Ovary (tissue), 9 donors: ENCODE measurements around the gene BTBD9. TPM values are rescaled to one million over a fixed set of nuclear protein-coding genes. Genes with fewer than 3 reads are reported as not detected.

Source experiments
- DNase-seq, 5 donors: peaks; one replicate each; pipeline ENCODE4 v3.0.0-alpha.2; 2019 to 2020
- H3K27ac ChIP-seq, 2 donors: fragments of 200-600 bp; one replicate each; pipeline versions ENCODE4 v1.5.1 to v1.8.0; 2019 to 2022
- H3K27me3 ChIP-seq: fragments of 200-600 bp; one replicate; pipeline ENCODE4 v1.8.0; 2022
- H3K36me3 ChIP-seq: fragments of 200-600 bp; sonication (generic); one replicate; pipeline ENCODE4 v1.5.1; 2019
- H3K4me1 ChIP-seq: one replicate; pipeline ENCODE4 v1.8.1; 2013; ENCODE audit warnings: mild to moderate bottlenecking, moderate library complexity; ENCODE audit not compliant: insufficient read depth
- H3K4me3 ChIP-seq: fragments of 200-600 bp; sonication (generic); one replicate; pipeline ENCODE4 v1.5.1; 2017
- H3K9me3 ChIP-seq, 2 donors: fragments of 200-600 bp in 1 of 2; sonication (generic) in 1 of 2; one replicate each; pipeline versions ENCODE4 v1.5.1 to v1.8.1; 2013 to 2019; ENCODE audit warnings: mild to moderate bottlenecking in 1 of 2, moderate library complexity in 1 of 2
- EP300 ChIP-seq: sonication (generic); formaldehyde crosslinking; IDR thresholded peaks from one replicate; pipeline ENCODE4 v1.6.1; 2017; ENCODE audit warnings: antibody characterized with exemption
- POLR2A ChIP-seq: fragments of 450-650 bp; IDR thresholded peaks from one replicate; pipeline ENCODE4 v1.6.1; 2017; ENCODE audit warnings: antibody characterized with exemption, mild to moderate bottlenecking, moderate library complexity
- WGBS, 3 donors: extraction: QIAGEN DNeasy Blood & Tissue Kit in 1 of 3; methylation state at CpG; one replicate each; pipeline versions ENCODE4 v1.1.5 to v1.1.7; 2013 to 2017; 5-methylcytosine and 5-hydroxymethylcytosine counted together
- intact Hi-C, 4 donors: fragments of 100-400 bp; cut with DNase I; formaldehyde crosslinking; loops; one replicate each; pipeline versions ENCODE4 v1.11.0 to v1.15.1; 2022 to 2023
- polyA plus RNA-seq, 2 donors: library from polyadenylated mRNA; stranded (reverse); fragments of 200-250 nt in 1 of 2; fragments of 350-450 nt in 1 of 2; fragmentation: Illumina TruSeq in 1 of 2; extraction: RNeasy Lipid Tissue Mini Kit (QIAGEN cat#74804) in 1 of 2; gene quantifications; one replicate each; pipeline ENCODE4 v1.2.3, GENCODE V29; 2013 to 2014
- total RNA-seq, 7 donors: library from RNA; depleted of rRNA in 2 of 7; stranded (reverse); fragments of >200 nt in 2 of 7; fragmentation: NEBNext Ultra II Directional in 3 of 7; extraction: Animal tissue kit (Norgen Biotek cat#: 25700) in 3 of 7; gene quantifications; one replicate each; pipeline versions ENCODE4 v1.1.0 to v1.2.4, GENCODE V29; 2016 to 2023
- TF ChIP-seq, protein P1 (sequence below), 3 donors: fragments of 450-650 bp in 2 of 3; fragments of 200-600 bp in 1 of 3; IDR thresholded peaks; one replicate each; pipeline versions ENCODE4 v1.5.1 to v1.8.0; 2016 to 2022; ENCODE audit warnings: antibody characterized with exemption in 3 of 3, mild to moderate bottlenecking in 1 of 3
- donor health status: DM: no; HTN: no; CAD: no; lungs with moderate emphysema.
- donor health status: DM: no; HTN: no; CAD: no.
- donor health status: Bipolar disorder and iron deficiency.
- donor health status: DM: yes; HTN: yes; CAD: no.
- donor health status: DM: no; HTN: no; CAD: no.
- donor health status: DM: yes; HTN: yes; CAD: no.

BTBD9 gene
- total and polyA plus RNA-seq, 9 donors: 7.2 to 28.8 (median 21.0) TPM

DNA sequence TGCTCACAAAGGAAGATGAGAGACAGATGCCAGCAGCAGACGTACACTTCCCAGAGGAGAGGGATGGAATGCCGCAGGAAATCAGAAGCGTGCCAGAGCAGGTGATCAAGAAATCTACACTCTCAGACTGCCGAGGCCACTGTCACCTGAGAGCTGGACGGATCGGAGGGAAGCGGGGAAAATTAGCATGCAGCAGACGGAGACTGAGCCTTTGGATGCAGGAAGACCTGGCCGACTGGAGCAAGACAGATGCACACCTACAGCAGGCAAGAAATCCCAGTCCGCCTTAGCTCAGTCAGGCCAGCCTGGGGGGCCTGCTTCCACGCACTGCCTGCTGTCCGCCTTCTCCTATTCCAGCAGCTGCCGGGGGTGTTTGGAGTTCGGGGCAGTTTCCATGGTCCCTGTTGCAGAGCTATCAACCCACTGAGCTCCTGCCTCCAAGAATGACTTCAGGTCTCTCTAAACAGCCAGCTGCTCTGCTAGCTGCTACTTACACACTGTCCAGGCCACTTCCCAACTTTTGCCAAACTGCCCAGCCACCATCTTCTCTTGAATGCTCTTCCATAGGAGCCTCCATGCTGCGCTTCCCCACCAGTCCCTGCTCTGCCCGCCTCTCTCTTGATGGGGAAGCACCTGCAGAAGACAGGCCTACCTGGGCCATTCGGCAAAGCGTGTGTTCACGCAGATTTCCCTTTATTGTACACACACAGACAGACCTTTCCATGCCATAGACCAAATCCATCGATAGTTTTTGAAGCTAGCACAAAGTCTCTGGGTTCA is 451.7 kb downstream of the BTBD9 start:
- no peak for TF ChIP-seq EP300
- no peak for TF ChIP-seq POLR2A
- TF ChIP-seq, protein P1, sequence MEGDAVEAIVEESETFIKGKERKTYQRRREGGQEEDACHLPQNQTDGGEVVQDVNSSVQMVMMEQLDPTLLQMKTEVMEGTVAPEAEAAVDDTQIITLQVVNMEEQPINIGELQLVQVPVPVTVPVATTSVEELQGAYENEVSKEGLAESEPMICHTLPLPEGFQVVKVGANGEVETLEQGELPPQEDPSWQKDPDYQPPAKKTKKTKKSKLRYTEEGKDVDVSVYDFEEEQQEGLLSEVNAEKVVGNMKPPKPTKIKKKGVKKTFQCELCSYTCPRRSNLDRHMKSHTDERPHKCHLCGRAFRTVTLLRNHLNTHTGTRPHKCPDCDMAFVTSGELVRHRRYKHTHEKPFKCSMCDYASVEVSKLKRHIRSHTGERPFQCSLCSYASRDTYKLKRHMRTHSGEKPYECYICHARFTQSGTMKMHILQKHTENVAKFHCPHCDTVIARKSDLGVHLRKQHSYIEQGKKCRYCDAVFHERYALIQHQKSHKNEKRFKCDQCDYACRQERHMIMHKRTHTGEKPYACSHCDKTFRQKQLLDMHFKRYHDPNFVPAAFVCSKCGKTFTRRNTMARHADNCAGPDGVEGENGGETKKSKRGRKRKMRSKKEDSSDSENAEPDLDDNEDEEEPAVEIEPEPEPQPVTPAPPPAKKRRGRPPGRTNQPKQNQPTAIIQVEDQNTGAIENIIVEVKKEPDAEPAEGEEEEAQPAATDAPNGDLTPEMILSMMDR (IDR thresholded peaks at IDR 0.05): no peak
- intact Hi-C loops: no loop called here
- Histone ChIP-seq H3K9me3 (no peaks in the 10 kb centered on the region), H3K4me1 (no peaks in the 10 kb centered on the region), H3K4me3 (no peak overlapping the region), H3K27me3 (no peaks in the 10 kb centered on the region), H3K36me3 (no peaks in the 10 kb centered on the region), H3K27ac (no peak overlapping the region)
- WGBS, 3 donors: 90 to 93% (median 93%) methylated on average over 20 of the region's 20 CpGs
- DNase-seq: no peak

DNA sequence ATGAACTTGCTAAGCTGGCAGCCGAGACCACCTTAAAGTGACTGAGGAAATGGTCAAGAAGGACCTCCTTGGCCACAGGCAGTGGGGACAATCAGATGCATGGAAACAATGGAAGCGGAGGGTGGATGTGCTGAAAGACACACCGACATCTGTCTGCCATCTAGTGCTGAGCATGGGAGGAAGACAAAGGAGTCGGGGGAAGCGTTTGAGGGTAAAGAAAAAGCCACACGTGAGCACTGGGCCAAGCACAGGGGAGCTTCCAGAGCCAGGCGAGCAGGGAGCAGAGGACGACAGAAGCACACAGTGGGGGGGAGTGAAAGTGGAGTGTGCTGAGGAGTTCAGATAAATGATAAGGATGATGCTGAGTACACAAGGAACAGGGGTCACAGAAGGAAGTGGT is 452.4 kb downstream of the BTBD9 start:
- Histone ChIP-seq H3K36me3 (no peaks in the 10 kb centered on the region), H3K9me3 (no peaks in the 10 kb centered on the region), H3K27me3 (no peaks in the 10 kb centered on the region), H3K27ac (no peak overlapping the region), H3K4me1 (no peaks in the 10 kb centered on the region), H3K4me3 (no peak overlapping the region)
- WGBS, 3 donors: 70 to 76% (median 72%) methylated on average over 8 of the region's 8 CpGs
- TF ChIP-seq, protein P1 (IDR thresholded peaks at IDR 0.05): no peak
- TF ChIP-seq POLR2A (no peak), EP300 (no peak)
- DNase-seq: no peak
- intact Hi-C loops: no loop called here

DNA sequence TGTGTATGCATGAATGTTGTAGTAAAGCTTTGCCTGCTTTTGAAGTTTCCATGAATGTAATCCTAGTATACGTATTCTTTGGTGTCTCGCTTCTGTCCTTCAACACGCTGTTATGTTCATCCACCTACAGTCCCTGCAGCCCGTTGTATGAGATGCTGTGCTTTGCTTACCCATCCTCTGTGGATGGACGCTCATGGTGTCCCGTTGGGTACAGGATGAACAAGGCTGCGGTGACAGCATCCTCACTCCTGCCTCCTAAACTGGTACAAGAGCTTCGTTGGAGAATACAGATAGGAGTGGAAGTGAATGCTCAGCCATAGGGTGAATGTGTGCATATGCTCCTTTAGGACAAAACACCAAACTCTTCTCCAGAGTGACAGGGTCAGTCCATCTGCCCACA is 454.0 kb downstream of the BTBD9 start:
- intact Hi-C loops: no loop called here
- no peaks in the 10 kb centered on the region for H3K27me3 ChIP-seq
- TF ChIP-seq, protein P1 (IDR thresholded peaks at IDR 0.05): no peak
- TF ChIP-seq POLR2A (no peak), EP300 (no peak)
- H3K36me3 ChIP-seq: no peaks in the 10 kb centered on the region
- no peak overlapping the region for H3K4me3 ChIP-seq
- no peaks in the 10 kb centered on the region for H3K4me1 ChIP-seq
- no peaks in the 10 kb centered on the region for H3K9me3 ChIP-seq
- DNase-seq: no peak
- WGBS, 3 donors: 93 to 97% (median 94%) methylated on average over 8 of the region's 8 CpGs
- no peak overlapping the region for H3K27ac ChIP-seq

DNA sequence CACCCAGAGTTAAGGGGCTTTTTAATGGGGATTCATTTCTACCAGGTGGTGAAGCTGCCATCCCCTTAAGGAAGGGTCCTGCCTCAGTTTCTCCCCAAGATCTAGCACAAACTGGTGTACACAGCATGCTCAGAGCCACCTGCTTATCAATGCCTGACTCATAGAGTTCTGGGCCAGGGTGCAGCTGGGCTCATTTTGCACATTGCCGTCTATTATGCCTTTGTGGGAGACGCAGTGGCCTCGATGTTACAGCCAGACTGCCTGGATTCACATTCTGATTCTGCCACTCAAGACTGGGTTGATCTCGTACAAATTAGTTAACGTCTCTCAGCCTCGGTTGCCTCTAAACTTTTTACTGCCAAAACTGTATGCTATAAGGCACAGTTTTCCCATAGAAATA is 454.5 kb downstream of the BTBD9 start:
- DNase-seq: no peak
- H3K9me3 ChIP-seq: no peaks in the 10 kb centered on the region
- no peak overlapping the region for H3K4me3 ChIP-seq
- no peaks in the 10 kb centered on the region for H3K4me1 ChIP-seq
- WGBS, 3 donors: 92 to 93% (median 93%) methylated on average over 6 of the region's 6 CpGs
- H3K27me3 ChIP-seq: no peaks in the 10 kb centered on the region
- H3K36me3 ChIP-seq: no peaks in the 10 kb centered on the region
- TF ChIP-seq, protein P1 (IDR thresholded peaks at IDR 0.05): no peak
- no peak for TF ChIP-seq EP300
- intact Hi-C loops: no loop called here
- no peak overlapping the region for H3K27ac ChIP-seq
